Muscle layer of colon (tissue), 2 donors: ENCODE measurements around the gene BDKRB1.
A peak's percentile ranks its signal among the peaks of the same experiment; 100 is the strongest.

Source experiments
- H3K27ac ChIP-seq: one replicate; pipeline ENCODE4 v1.7.0; 2013; ENCODE audit warnings: low read depth, mild to moderate bottlenecking, low read length, moderate library complexity
- H3K27me3 ChIP-seq, 2 donors: one replicate each; pipeline ENCODE4 v1.7.0; 2013; ENCODE audit warnings: low read length in 2 of 2, mild to moderate bottlenecking in 2 of 2; ENCODE audit not compliant: insufficient read depth in 2 of 2, control insufficient read depth in 1 of 2
- H3K36me3 ChIP-seq: one replicate; pipeline ENCODE4 v1.7.0; 2013; ENCODE audit warnings: mild to moderate bottlenecking, low read length; ENCODE audit not compliant: insufficient read depth
- H3K4me1 ChIP-seq: one replicate; pipeline ENCODE4 v1.7.0; 2013; ENCODE audit warnings: mild to moderate bottlenecking, low read length; ENCODE audit not compliant: insufficient read depth
- H3K4me3 ChIP-seq, 2 donors: one replicate each; pipeline ENCODE4 v1.7.0; 2013; ENCODE audit warnings: low read length in 2 of 2, low read depth in 1 of 2, mild to moderate bottlenecking in 1 of 2, moderate library complexity in 1 of 2
- H3K9ac ChIP-seq: one replicate; pipeline ENCODE4 v1.7.0; 2013; ENCODE audit warnings: low read length
- H3K9me3 ChIP-seq: one replicate; pipeline ENCODE4 v1.7.0; 2013; ENCODE audit warnings: mild to moderate bottlenecking, low read length
- donor health status: abdominal sarcoma.
- donor health status: Adenocarcinoma of cecum.

BDKRB1 gene

DNA sequence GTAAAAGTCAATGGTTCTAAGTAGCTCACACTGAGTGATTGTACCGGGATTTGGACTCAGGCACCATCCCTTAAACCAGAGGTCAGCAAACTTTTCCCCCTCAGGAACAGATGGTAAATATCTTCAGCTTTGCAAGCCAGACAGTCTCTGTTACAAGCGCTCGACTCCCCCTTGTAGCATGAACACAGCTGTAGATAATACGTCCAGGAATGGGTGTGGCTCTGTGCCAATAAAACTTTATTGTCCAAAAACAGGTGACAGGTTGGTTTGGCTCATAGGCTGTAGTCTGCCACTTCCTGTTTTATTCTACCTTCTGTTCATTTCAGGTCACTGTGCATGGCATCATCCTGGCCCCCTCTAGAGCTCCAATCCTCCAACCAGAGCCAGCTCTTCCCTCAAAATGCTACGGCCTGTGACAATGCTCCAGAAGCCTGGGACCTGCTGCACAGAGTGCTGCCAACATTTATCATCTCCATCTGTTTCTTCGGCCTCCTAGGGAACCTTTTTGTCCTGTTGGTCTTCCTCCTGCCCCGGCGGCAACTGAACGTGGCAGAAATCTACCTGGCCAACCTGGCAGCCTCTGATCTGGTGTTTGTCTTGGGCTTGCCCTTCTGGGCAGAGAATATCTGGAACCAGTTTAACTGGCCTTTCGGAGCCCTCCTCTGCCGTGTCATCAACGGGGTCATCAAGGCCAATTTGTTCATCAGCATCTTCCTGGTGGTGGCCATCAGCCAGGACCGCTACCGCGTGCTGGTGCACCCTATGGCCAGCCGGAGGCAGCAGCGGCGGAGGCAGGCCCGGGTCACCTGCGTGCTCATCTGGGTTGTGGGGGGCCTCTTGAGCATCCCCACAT lies 7.6 kb downstream of the BDKRB1 start:
- Histone ChIP-seq H3K4me1 (peaks cover 14% of the 10 kb centered on the region), H3K27me3 (no peaks in the 10 kb centered on the region), H3K9me3 (no peaks in the 10 kb centered on the region), H3K9ac (no peak overlapping the region), H3K36me3 (no peaks in the 10 kb centered on the region), H3K4me3 (no peak overlapping the region), H3K27ac (no peak overlapping the region)

GRCh38 chr14:96264200-96264553 lies 8.2 kb downstream of the BDKRB1 start:
- H3K9me3 ChIP-seq: no peaks in the 10 kb centered on the region
- peaks cover 20% of the 10 kb centered on the region for H3K4me1 ChIP-seq
- H3K27ac ChIP-seq: no peak overlapping the region
- no peaks in the 10 kb centered on the region for H3K27me3 ChIP-seq
- H3K9ac ChIP-seq: no peak overlapping the region
- H3K4me3 ChIP-seq: no peak overlapping the region
- no peaks in the 10 kb centered on the region for H3K36me3 ChIP-seq

DNA sequence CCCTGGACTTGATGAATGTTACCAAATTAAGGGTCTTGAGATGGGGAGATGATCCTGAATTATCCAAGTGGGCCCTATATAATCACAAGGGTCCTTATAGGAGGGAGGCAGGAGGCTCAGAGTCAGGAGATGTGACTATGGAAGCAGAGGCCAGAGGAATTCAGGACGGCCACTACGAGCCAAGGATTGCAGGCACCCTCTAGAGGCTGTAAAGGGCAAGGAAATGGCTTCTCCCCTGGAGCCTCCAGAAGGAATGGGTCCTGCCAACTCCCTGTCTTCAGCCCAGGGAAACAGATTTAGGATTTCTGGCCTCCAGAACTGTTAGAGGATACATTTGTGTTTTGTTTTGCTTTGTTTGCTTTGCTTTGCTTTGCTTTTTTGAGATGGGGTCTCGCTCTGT lies 8.8 kb downstream of the BDKRB1 start:
- H3K4me3 ChIP-seq: no peak overlapping the region
- H3K9ac ChIP-seq: no peak overlapping the region
- H3K9me3 ChIP-seq: no peaks in the 10 kb centered on the region
- peaks cover 27% of the 10 kb centered on the region for H3K4me1 ChIP-seq
- H3K27me3 ChIP-seq: no peaks in the 10 kb centered on the region
- H3K27ac ChIP-seq: no peak overlapping the region
- no peaks in the 10 kb centered on the region for H3K36me3 ChIP-seq

DNA sequence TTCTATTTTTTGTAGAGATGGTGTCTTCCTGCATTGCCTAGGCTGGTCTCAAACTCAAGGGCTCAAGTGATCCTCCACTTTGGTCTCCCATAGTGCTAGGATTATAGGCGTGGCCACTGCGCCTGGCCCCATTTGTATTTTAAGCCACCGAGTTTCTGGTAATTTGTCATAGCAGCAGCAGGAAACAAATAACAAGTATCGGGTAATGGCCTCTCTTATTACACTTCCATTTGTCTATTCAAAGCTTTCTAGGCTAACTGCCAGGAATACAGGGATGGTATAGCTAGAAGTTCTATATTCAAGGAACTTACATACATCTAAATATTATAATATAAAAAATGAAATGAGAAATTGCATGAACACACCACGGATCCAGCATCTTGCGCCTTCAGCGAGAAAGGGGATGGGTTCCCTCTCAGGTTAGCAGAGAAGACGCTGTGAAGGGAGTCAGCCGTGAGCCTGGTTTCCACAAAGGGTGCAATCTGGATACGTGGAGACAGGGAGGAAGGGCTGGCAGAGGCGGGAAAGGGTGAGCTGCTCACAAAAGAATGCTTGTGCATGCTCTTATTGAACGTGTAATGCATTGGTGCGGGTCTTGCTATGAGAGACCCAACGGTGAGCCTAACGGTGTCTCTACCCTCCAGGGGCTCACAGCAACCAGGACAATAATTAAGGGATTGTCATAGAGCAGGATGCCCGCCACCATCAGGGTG lies 9.5 kb downstream of the BDKRB1 start:
- Histone ChIP-seq H3K27ac (no peak overlapping the region), H3K9me3 (no peaks in the 10 kb centered on the region), H3K4me3 (no peak overlapping the region), H3K9ac (no peak overlapping the region), H3K36me3 (no peaks in the 10 kb centered on the region), H3K4me1 (peaks cover 27% of the 10 kb centered on the region), H3K27me3 (no peaks in the 10 kb centered on the region)

- no peaks in the 10 kb centered on the region for H3K9me3 ChIP-seq
- no peak overlapping the region for H3K27ac ChIP-seq
- no peaks in the 10 kb centered on the region for H3K36me3 ChIP-seq
- H3K9ac ChIP-seq: no peak overlapping the region
- H3K27me3 ChIP-seq: no peaks in the 10 kb centered on the region
- peaks cover 27% of the 10 kb centered on the region for H3K4me1 ChIP-seq
- no peak overlapping the region for H3K4me3 ChIP-seq
Measured at GRCh38 chr14:96267336-96267735, 11.3 kb downstream of the BDKRB1 start.

- Histone ChIP-seq H3K9me3 (no peaks in the 10 kb centered on the region), H3K27ac (no peak overlapping the region), H3K4me3 (no peak overlapping the region), H3K36me3 (no peaks in the 10 kb centered on the region), H3K4me1 (peaks cover 27% of the 10 kb centered on the region), H3K27me3 (no peaks in the 10 kb centered on the region), H3K9ac (no peak overlapping the region)
Measured at GRCh38 chr14:96267916-96268315, 11.9 kb downstream of the BDKRB1 start.

GRCh38 chr14:96268431-96269358 lies 12.7 kb downstream of the BDKRB1 start:
- Histone ChIP-seq H3K9ac (no peak overlapping the region), H3K9me3 (no peaks in the 10 kb centered on the region), H3K4me3 (no peak overlapping the region), H3K27ac (peak overlapping the region; percentile 59), H3K27me3 (no peaks in the 10 kb centered on the region), H3K36me3 (no peaks in the 10 kb centered on the region), H3K4me1 (peaks cover 27% of the 10 kb centered on the region)

DNA sequence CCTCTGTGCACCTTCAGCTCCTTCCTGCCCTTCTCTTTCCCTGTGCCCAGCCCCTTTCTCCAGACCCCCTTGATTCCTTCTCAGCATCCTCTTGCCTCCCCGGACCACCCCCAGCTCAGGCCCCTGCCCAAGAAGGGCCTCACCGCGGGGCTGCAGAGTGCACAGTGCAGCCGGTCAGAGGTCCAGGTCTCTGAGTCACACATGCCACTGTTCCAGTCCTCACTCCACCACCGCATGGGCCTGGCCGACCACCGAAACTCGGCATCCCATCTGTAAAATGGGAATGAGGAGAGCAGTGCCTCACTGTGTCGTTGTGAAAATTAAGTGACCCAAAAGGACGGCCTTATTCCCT lies 13.3 kb downstream of the BDKRB1 start:
- H3K36me3 ChIP-seq: no peaks in the 10 kb centered on the region
- H3K4me3 ChIP-seq: no peak overlapping the region
- H3K4me1 ChIP-seq: peaks cover 27% of the 10 kb centered on the region
- H3K27me3 ChIP-seq: no peaks in the 10 kb centered on the region
- peak overlapping the region; percentile 59 for H3K27ac ChIP-seq
- H3K9ac ChIP-seq: no peak overlapping the region
- no peaks in the 10 kb centered on the region for H3K9me3 ChIP-seq

DNA sequence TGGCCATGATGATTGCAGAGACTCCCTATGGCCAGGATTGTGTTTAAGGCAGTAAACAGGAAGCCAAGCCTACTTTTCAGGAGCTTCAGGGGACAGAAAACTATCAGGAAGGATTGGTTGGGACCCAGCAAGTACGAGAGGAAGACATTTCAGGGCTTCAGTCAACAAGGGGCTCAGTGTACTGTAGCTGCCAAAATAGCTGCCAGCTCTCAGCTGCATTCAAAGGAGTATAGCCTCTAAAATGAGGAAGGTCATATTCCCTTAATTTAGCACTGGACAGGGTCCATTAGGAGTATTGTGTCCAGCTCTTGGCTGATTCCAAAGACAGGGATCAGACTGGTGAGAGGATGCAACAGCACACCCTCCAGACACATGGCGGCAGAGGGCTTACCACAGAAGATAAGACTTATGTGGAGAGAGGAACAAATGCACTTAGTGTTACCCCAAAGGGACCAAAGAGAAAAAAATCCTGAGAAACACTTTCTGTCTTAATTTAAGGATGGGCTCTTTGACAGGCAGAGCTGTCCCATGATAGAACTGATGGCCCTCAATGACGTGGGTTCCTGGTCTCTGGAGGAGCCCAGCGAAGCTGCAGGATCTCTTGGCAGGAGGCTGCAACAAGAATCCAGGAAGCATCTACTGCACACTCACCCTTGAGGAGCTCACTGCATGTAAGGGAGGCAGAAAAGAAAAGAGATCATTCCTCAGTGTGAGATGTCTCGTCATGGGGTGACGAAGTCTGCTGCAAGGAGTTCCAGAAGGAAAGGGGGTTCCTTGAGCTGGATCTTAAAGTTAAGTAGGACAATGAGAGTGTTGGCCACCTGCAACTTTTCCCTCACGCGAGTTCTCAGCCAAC lies 14.8 kb downstream of the BDKRB1 start:
- no peaks in the 10 kb centered on the region for H3K9me3 ChIP-seq
- peaks cover 40% of the 10 kb centered on the region for H3K4me1 ChIP-seq
- H3K4me3 ChIP-seq: no peak overlapping the region
- no peak overlapping the region for H3K27ac ChIP-seq
- no peaks in the 10 kb centered on the region for H3K27me3 ChIP-seq
- H3K9ac ChIP-seq: no peak overlapping the region
- no peaks in the 10 kb centered on the region for H3K36me3 ChIP-seq

DNA sequence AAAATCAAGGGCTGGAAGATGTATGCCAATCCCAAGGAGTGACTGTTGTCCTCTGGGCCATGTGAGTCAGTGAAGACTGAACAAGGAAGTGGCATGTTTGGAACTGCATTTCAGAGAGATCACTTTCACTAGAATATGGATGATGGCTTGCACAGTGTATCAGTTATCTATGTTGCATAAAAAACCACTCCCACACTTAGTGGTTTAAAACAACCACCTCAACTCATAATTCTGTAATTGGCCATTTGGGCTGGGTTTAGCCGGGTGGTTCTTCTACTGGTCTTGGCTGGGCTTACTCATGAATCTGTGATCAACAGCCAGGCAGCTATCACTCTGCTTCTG lies 15.4 kb downstream of the BDKRB1 start:
- no peaks in the 10 kb centered on the region for H3K36me3 ChIP-seq
- H3K27me3 ChIP-seq: no peaks in the 10 kb centered on the region
- H3K4me1 ChIP-seq: peaks cover 43% of the 10 kb centered on the region
- no peak overlapping the region for H3K27ac ChIP-seq
- H3K9ac ChIP-seq: no peak overlapping the region
- H3K9me3 ChIP-seq: no peaks in the 10 kb centered on the region
- no peak overlapping the region for H3K4me3 ChIP-seq
